Stimulated activated CD8-positive, alpha-beta memory T cell treated with anti-CD3 and anti-CD28 coated beads, Interleukin-15, amount 100 ng/mL, for 24 hours (primary cell): ENCODE data around the gene DVL3.
A peak's percentile ranks its signal among the peaks of the same experiment; 100 is the strongest.
"Not testable (repeated sequence)": the region's sequence is repeated elsewhere in the genome, so short reads cannot be mapped to it uniquely, and the experiment has no call there.

Experiments used
- DNase-seq: peaks from one replicate; pipeline ENCODE4 v3.0.0-alpha.2; 2020; ENCODE audit warnings: low read depth

Gene DVL3

GRCh38 chr3:184154885-184155643 lies at the start of gene DVL3:
TSS of gene DVL3 (plus strand) at chr3:184155377. CDS start at chr3:184155636, 259 bp downstream.
- peak; percentile 15 for DNase-seq

- DNase-seq: no peak
Observed at GRCh38 chr3:184110316-184110725, 44.9 kb upstream of the DVL3 start.

- no peak for DNase-seq
Observed at GRCh38 chr3:184116017-184116416, 39.2 kb upstream of the DVL3 start.

- DNase-seq: no peak
Observed at GRCh38 chr3:184117636-184118035, 37.5 kb upstream of the DVL3 start.

- DNase-seq: not testable (repeated sequence)
Observed at GRCh38 chr3:184121031-184121430, 34.1 kb upstream of the DVL3 start.

- no peak for DNase-seq
Observed at GRCh38 chr3:184126006-184126405, 29.2 kb upstream of the DVL3 start.

- DNase-seq: no peak
Observed at GRCh38 chr3:184129012-184129411, 26.2 kb upstream of the DVL3 start.

- no peak for DNase-seq
Observed at GRCh38 chr3:184132945-184133344, 22.2 kb upstream of the DVL3 start.

- no peak for DNase-seq
Observed at GRCh38 chr3:184133840-184134745, 21.1 kb upstream of the DVL3 start.

- DNase-seq: no peak
Observed at GRCh38 chr3:184134746-184135148, 20.4 kb upstream of the DVL3 start.

GRCh38 chr3:184135149-184135910 lies 19.8 kb upstream of the DVL3 start, which contains the start of gene EIF2B5:
TSS of gene EIF2B5 (plus strand) at chr3:184135358. CDS start at chr3:184135386, 28 bp downstream.
- DNase-seq: peak; percentile 61

GRCh38 chr3:184135911-184136260 lies 19.3 kb upstream of the DVL3 start:
- DNase-seq: no peak

GRCh38 chr3:184140436-184140835 lies 14.7 kb upstream of the DVL3 start:
- DNase-seq: no peak

- no peak for DNase-seq
Observed at GRCh38 chr3:184142199-184142598, 13.0 kb upstream of the DVL3 start.

- DNase-seq: no peak
Observed at GRCh38 chr3:184143327-184143726, 11.8 kb upstream of the DVL3 start.

- no peak for DNase-seq
Observed at GRCh38 chr3:184144505-184144904, 10.7 kb upstream of the DVL3 start.

GRCh38 chr3:184145111-184145524 lies 10.1 kb upstream of the DVL3 start:
- no peak for DNase-seq

- no peak for DNase-seq
Observed at GRCh38 chr3:184145751-184146270, 9.4 kb upstream of the DVL3 start.

- DNase-seq: no peak
Observed at GRCh38 chr3:184148076-184148475, 7.1 kb upstream of the DVL3 start.

- DNase-seq: no peak
Observed at GRCh38 chr3:184149123-184149522, 6.1 kb upstream of the DVL3 start.

GRCh38 chr3:184149770-184150169 lies 5.4 kb upstream of the DVL3 start:
- DNase-seq: not testable (repeated sequence)
